Measurements from ENCODE around the gene ZNF385A.

ZNF385A gene

DNA sequence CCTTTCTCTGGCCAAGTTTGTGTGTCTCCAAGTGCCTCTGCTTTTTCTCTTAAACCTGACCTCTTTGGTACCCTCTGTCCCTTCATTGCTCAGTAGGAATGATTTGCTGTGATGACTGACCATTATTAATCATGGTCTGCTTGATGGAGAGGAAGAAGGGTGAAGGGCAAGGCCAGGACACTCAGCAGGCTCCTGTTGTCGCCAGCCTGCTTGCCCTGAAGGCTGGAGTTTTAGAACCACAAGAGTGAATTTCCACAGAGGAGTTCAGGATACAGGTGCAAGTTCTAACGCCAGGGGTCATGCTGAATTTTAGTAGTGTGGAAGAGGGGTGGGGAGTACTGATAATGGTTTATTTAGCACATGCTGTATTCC, 37.3 kb upstream of the ZNF385A start:
- Histone ChIP-seq H3K4me1 (ENCODE audit: control insufficient read depth, insufficient read depth, low read length) (peaks cover 11% of the 10 kb centered on the region), H3K36me3 (ENCODE audit: control insufficient read depth in 2 of 2, insufficient read depth in 1 of 2, low read length in 2 of 2) (no peaks in the 10 kb centered on the region), H3K9me3 (ENCODE audit: control insufficient read depth, insufficient read depth, low read depth, low read length) (no peaks in the 10 kb centered on the region), H3K4me3 (ENCODE audit: low read depth, low read length) (no peak overlapping the region), H3K27ac (ENCODE audit: extremely low read depth, low read depth, low read length) (no peak overlapping the region)
- TF ChIP-seq ZNF488 (tag by site-specific recombination; IDR thresholded peaks at IDR 0.05): no peak
- no peak for TF ChIP-seq ZNF433 (tag by site-specific recombination; IDR thresholded peaks at IDR 0.05; ENCODE audit: low read depth)
- TF ChIP-seq EGR2 (tag by site-specific recombination; IDR thresholded peaks at IDR 0.05; ENCODE audit: low read depth): no peak
- no peak for TF ChIP-seq ZNF768 (tag by site-specific recombination; IDR thresholded peaks at IDR 0.05)
- TF ChIP-seq, protein P1, sequence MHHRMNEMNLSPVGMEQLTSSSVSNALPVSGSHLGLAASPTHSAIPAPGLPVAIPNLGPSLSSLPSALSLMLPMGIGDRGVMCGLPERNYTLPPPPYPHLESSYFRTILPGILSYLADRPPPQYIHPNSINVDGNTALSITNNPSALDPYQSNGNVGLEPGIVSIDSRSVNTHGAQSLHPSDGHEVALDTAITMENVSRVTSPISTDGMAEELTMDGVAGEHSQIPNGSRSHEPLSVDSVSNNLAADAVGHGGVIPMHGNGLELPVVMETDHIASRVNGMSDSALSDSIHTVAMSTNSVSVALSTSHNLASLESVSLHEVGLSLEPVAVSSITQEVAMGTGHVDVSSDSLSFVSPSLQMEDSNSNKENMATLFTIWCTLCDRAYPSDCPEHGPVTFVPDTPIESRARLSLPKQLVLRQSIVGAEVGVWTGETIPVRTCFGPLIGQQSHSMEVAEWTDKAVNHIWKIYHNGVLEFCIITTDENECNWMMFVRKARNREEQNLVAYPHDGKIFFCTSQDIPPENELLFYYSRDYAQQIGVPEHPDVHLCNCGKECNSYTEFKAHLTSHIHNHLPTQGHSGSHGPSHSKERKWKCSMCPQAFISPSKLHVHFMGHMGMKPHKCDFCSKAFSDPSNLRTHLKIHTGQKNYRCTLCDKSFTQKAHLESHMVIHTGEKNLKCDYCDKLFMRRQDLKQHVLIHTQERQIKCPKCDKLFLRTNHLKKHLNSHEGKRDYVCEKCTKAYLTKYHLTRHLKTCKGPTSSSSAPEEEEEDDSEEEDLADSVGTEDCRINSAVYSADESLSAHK (tag by site-specific recombination; IDR thresholded peaks at IDR 0.05): no peak
- TF ChIP-seq ZNF335 (tag by site-specific recombination; conservative IDR thresholded peaks at IDR 0.05): no peak
- TF ChIP-seq ZEB2 (tag by site-specific recombination; IDR thresholded peaks at IDR 0.05): no peak
- no peak for TF ChIP-seq ZNF449 (tag by site-specific recombination; IDR thresholded peaks at IDR 0.05)
- TF ChIP-seq, protein P2, sequence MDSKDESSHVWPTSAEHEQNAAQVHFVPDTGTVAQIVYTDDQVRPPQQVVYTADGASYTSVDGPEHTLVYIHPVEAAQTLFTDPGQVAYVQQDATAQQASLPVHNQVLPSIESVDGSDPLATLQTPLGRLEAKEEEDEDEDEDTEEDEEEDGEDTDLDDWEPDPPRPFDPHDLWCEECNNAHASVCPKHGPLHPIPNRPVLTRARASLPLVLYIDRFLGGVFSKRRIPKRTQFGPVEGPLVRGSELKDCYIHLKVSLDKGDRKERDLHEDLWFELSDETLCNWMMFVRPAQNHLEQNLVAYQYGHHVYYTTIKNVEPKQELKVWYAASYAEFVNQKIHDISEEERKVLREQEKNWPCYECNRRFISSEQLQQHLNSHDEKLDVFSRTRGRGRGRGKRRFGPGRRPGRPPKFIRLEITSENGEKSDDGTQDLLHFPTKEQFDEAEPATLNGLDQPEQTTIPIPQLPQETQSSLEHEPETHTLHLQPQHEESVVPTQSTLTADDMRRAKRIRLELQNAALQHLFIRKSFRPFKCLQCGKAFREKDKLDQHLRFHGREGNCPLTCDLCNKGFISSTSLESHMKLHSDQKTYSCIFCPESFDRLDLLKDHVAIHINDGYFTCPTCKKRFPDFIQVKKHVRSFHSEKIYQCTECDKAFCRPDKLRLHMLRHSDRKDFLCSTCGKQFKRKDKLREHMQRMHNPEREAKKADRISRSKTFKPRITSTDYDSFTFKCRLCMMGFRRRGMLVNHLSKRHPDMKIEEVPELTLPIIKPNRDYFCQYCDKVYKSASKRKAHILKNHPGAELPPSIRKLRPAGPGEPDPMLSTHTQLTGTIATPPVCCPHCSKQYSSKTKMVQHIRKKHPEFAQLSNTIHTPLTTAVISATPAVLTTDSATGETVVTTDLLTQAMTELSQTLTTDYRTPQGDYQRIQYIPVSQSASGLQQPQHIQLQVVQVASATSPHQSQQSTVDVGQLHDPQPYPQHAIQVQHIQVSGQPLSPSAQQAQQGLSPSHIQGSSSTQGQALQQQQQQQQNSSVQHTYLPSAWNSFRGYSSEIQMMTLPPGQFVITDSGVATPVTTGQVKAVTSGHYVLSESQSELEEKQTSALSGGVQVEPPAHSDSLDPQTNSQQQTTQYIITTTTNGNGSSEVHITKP (tag by site-specific recombination; IDR thresholded peaks at IDR 0.05): no peak
- TF ChIP-seq ZNF510 (tag by site-specific recombination; IDR thresholded peaks at IDR 0.05; ENCODE audit: insufficient replicate concordance): no peak
- TF ChIP-seq ZNF112 (tag by site-specific recombination; IDR thresholded peaks at IDR 0.05): no peak
- ChIA-PET POLR2A (no interaction called here), CTCF (interaction anchor here (10.3 to 14.5 kb wide), 2 partner anchors 18 to 19 kb away, joined by 93 to 227 read pairs; no protein-coding TSS in a partner anchor)

DNA sequence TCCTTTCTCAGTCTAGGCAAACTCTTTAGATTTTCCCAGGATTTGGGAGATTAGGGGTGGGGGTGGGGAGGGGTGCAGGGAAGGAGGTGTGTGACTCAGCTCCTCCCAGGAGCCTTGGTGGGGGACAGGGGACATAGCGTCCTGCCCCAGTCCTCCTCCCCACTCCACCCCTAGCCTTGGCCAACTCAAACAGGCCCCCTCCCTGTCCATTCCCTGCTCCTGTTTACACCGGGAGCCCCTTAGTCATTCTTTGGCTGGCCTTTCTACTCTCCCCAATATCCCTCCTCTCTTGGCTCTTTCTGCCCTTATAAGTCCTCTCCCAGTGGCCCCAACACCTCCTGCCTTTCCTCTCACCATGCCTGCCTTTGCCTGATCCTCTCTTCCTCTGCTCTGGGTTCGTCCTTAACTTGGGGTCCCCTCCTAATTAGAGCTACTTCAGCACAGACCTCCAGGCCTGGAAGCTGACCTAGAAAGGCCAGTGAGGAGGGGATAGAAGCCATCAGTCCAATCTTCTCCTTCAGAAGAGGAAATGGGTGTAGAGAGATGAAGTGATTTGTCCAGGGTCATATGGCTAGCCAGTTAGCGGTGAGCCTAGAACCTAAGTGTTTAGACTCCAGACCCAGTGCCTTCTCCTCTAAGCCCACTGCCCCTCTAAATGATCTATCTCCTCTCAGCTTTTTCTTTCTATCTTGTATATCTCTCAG, 36.8 kb upstream of the ZNF385A start:
- Histone ChIP-seq H3K36me3 (ENCODE audit: control insufficient read depth in 2 of 2, insufficient read depth in 1 of 2, low read length in 2 of 2) (no peaks in the 10 kb centered on the region), H3K9me3 (ENCODE audit: control insufficient read depth, insufficient read depth, low read depth, low read length) (no peaks in the 10 kb centered on the region), H3K4me3 (ENCODE audit: low read depth, low read length) (no peak overlapping the region), H3K27ac (ENCODE audit: extremely low read depth, low read depth, low read length) (no peak overlapping the region), H3K4me1 (ENCODE audit: control insufficient read depth, insufficient read depth, low read length) (peaks cover 11% of the 10 kb centered on the region)
- CTCF ChIA-PET: interaction anchor here (0.8 to 14.5 kb wide), 4 partner anchors 11 to 28 kb away, joined by 3 to 227 read pairs (median 48); no protein-coding TSS in a partner anchor
- TF ChIP-seq ZNF398 (tag by site-specific recombination; IDR thresholded peaks at IDR 0.05) (peak; percentile 71), TSHZ1 (tag by site-specific recombination; IDR thresholded peaks at IDR 0.05; ENCODE audit: borderline replicate concordance) (no peak), ZBTB17 (tag by site-specific recombination; IDR thresholded peaks at IDR 0.05) (peak; percentile 36; the same call in 1 of the 2 replicates)
- TF ChIP-seq, protein P2 (tag by site-specific recombination; IDR thresholded peaks at IDR 0.05): peak; percentile 27
- POLR2A ChIA-PET: no interaction called here
